Amniotic stem cell (primary cell): ENCODE data around the gene KRTAP9-6.
"Not testable (repeated sequence)": the region's sequence is repeated elsewhere in the genome, so short reads cannot be mapped to it uniquely, and the experiment has no call there.

Experiments used
- DNase-seq: peaks from one replicate; lab custom pipeline; 2025; lab: John Stamatoyannopoulos, UW

Gene KRTAP9-6, protein sequence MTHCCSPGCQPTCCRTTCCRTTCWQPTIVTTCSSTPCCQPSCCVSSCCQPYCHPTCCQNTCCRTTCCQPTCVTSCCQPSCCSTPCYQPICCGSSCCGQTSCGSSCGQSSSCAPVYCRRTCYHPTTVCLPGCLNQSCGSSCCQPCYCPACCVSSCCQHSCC

DNA sequence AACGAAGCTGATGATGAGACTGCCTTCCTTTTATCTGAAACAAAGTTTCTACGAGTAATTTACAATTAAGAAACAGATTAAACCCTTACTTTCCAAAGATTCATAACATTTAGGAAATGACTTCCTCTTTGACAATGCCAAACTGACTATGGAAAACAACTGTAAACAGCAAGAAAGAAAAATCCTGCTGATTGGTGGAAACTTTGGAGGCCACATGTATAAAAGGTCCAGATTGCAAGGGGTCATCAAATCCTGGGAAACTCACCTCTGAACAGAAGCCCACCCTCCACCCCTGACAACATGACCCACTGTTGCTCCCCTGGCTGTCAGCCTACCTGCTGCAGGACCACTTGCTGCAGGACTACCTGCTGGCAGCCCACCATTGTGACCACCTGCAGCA, at the start of gene KRTAP9-6:
TSS of gene KRTAP9-6 (plus strand) at position 301 of the 400 bp plus-strand sequence. CDS start at position 301, 0 bp downstream.
- DNase-seq: no peak

DNA sequence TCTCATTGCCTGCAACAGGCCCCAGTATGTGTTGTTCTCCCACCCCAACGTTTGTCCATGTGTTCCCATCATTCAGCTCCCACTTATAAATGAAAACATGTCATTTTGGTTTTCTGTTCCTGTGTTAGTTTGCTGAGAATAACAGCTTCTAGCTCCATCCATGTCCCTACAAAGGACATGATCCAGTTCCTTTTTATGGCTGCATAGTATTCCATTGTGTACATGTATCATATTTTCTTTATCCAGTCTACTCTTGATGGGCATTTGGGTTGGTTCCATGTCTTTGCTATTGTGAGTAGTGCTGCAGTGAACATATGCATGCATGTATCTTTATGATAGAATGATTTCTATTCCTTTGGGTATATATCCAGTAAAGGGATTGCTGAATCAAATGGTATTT, 49.5 kb upstream of the KRTAP9-6 start:
- no peak for DNase-seq

DNA sequence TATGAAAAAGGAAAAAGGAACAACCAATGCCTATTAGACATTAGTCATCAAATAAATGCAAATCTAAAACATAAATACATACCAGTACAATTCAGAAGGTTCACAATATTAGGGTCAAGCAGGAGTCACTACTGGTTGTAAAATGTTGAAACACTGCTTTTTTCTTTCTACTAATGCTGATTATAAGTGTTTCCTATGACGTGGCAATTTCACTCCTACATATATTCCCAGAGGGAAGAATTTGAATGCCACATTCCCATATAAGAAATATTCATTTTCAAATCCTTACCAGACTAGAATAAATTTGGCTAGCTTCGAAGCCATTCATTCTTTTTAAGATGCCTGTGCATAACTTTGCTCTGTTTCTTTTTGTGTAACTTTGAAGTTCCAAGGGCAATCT, 41.4 kb upstream of the KRTAP9-6 start:
- DNase-seq: no peak

DNA sequence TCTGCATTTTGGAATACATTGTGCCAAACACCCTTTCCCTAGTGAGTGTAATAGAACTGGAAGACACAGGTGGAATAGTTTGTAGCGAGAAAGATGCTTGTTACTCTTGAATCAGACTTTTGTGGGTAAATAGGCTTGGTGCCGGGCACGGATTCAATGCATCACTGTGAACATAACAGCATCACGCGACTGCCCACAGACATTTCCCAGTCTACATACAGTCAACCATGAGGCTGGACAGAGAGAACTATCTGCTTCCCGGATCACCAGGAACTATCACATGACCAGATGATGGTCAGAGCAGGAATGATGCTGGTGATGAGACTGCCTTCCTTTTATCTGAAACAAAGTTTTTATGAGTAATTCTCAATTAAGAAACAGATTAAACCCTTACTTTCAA, 39.1 kb upstream of the KRTAP9-6 start:
- DNase-seq: no peak

DNA sequence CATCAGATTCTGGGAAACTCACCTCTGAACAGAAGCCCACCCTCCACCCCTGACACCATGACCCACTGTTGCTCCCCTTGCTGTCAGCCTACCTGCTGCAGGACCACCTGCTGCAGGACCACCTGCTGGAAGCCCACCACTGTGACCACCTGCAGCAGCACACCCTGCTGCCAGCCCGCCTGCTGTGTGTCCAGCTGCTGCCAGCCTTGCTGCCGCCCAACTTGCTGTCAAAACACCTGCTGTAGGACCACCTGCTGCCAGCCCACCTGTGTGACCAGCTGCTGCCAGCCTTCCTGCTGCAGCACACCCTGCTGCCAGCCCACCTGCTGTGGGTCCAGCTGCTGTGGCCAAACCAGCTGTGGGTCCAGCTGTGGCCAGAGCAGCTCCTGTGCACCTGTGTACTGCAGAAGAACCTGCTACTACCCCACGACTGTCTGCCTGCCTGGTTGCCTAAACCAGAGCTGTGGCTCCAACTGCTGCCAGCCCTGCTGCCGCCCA, 38.5 kb upstream of the KRTAP9-6 start, which contains the start of gene KRTAP9-2:
TSS of gene KRTAP9-2 (plus strand) at position 51 of the 498 bp plus-strand sequence. CDS start at position 58, 7 bp downstream.
- DNase-seq: not testable (repeated sequence)

DNA sequence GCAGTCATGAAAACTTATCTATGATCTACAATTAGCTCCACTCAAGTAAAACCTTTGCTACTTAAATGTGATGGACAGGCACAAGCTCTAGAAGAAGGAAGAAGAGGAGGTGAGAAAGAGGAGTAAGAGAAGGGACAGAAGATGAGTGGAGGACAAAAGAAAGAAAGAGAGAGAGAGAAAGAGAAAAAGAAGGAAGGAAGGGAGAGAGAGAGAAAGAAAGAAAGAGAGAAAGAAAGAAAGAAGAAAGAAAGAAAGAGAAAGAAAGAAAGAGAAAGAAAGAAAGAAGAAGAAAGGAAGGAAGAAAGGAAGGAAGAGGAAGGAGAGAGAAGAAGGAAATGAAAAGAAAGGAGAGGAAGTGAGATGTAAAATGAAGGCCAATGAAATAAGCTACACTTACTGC, 35.1 kb upstream of the KRTAP9-6 start:
- no peak for DNase-seq

DNA sequence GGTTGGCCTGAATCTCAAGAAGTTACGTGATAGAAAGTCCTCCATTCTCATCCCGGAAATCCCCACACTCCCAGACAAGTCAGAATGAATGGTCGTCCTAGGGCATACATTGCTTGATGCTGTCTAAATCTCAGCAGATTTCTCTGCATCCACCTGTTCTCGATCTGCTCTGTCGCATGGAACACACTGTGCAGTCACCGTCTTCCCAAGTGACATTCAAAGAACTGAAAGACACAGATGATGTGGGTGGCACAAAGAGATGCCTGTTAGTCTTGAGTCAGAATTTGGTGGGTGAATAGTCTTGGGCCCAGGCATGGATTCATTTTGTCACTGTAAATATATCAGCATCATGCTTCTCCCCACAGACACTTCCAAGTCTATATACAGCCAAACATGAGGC, 33.4 kb upstream of the KRTAP9-6 start:
- DNase-seq: no peak

DNA sequence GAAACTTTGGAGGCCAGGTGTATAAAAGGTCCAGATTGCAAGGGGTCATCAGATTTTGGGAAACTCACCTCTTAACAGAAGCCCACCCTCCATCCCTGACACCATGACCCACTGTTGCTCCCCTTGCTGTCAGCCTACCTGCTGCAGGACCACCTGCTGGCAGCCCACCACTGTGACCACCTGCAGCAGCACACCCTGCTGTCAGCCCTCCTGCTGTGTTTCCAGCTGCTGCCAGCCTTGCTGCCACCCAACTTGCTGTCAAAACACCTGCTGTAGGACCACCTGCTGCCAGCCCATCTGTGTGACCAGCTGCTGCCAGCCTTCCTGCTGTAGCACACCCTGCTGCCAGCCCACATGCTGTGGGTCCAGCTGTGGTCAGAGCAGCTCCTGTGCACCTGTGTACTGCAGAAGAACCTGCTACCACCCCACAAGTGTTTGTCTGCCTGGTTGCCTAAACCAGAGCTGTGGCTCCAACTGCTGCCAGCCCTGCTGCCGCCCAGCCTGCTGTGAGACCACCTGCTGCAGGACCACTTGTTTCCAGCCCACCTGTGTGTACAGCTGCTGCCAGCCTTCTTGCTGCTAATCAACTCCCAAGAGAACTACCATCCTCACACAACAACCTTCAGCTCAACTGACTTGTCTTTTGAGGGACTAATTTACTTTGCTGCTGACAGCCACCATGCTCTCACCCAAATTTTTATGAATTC, 32.6 kb upstream of the KRTAP9-6 start, which contains the start of gene KRTAP9-3:
TSS of gene KRTAP9-3 (plus strand) at position 51 of the 707 bp plus-strand sequence. CDS start at position 104, 53 bp downstream.
- not testable (repeated sequence) for DNase-seq

DNA sequence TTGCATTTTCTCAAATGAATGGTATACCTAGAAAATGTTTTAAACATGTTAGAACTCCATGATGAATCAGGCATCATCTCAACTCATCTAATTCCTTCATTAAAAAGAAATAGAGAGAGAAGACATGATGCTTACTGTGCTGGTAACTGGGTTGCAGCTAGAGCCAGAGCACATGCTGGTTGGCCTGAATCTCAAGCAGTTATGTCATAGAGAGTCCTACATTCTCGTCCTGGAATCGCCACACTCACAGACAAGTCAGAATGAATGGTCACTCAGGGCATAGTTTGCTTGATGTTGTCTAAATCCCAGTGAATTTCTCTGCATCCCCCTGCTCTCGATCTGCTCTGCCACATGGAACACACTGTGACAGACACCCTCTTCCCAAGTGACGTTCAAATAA, 28.1 kb upstream of the KRTAP9-6 start:
- not testable (repeated sequence) for DNase-seq

DNA sequence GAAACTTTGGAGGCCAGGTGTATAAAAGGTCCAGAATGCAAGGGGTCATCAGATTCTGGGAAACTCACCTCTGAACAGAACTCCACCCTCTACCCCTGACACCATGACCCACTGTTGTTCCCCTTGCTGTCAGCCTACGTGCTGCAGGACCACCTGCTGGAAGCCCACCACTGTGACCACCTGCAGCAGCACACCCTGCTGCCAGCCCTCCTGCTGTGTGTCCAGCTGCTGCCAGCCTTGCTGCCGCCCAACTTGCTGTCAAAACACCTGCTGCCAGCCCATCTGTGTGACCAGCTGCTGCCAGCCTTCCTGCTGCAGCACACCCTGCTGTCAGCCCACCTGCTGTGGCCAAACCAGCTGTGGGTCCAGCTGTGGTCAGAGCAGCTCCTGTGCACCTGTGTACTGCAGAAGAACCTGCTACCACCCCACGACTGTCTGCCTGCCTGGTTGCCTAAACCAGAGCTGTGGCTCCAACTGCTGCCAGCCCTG, 27.2 kb upstream of the KRTAP9-6 start, which contains the start of gene KRTAP9-8:
TSS of gene KRTAP9-8 (plus strand) at position 51 of the 489 bp plus-strand sequence. CDS start at position 104, 53 bp downstream.
- not testable (repeated sequence) for DNase-seq

DNA sequence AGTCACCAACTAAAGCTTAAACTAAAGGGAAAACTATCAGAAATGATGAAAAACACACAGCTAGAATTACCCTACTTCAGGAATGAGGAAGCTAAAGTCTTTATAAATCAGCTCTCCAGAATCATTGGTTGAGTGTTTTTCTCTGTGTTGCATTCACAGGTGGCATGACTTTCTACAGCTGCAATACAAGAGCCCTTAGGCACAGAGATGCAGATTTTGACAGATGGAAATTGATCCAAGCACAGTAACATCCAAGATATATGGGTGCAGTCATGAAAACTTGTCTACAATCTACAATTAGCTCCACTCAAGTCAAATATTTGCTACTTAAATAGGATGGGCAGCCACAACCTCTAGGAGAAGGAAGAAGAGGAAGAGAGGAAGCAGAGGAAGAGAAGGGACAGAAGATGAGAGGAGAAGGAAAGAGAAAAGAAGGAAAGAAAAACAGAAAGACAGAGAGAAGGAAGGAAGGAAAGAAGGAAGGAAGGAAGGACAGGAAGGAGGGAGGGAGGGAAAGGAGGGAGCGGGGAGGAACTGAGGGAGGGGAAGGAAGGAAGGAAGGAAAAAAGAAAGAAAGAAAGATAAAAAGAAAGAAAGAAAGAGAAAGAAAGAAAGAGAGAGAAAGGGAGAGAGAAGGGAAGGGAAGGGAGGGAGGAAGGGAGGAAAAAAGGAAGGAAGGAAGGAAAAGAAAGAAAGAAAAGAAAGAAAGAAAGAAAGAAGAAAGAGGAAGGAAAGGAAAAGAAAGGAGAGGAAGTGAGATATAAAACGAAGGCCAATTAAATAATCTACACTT, 18.0 kb upstream of the KRTAP9-6 start:
- not testable (repeated sequence) for DNase-seq

DNA sequence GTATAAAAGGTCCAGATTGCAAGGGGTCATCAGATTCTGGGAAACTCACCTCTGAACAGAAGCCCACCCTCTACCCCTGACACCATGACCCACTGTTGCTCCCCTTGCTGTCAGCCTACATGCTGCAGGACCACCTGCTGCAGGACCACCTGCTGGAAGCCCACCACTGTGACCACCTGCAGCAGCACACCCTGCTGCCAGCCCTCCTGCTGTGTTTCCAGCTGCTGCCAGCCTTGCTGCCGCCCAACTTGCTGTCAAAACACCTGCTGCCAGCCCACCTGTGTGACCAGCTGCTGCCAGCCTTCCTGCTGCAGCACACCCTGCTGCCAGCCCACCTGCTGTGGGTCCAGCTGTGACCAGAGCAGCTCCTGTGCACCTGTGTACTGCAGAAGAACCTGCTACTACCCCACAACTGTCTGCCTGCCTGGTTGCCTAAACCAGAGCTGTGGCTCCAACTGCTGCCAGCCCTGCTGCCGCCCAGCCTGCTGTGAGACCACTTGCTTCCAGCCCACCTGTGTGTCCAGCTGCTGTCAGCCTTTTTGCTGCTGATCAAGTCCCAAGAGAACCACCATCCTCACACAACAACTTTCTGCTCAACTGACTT, 15.4 kb upstream of the KRTAP9-6 start, which contains the start of gene KRTAP9-4:
TSS of gene KRTAP9-4 (plus strand) at position 51 of the 604 bp plus-strand sequence. CDS start at position 85, 34 bp downstream.
- DNase-seq: not testable (repeated sequence)

DNA sequence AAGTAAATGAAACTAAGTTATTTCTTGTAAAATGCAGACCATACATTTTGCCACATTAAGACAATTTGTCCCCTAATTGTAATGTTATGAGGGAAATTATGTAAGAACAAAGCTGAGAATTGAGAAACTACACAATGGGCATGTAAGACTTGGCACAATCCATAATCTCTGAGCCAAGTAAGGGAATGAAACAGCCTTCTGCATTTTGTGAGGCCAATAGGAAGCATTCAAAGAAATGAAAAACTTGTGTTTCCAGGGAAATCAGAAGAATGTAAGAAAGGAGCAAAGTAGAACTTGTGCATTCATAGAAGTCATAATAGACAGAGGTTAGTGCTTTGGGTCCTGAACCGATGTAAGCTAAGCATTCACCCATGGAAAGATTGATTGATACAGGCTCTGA, 13.9 kb upstream of the KRTAP9-6 start:
- no peak for DNase-seq

DNA sequence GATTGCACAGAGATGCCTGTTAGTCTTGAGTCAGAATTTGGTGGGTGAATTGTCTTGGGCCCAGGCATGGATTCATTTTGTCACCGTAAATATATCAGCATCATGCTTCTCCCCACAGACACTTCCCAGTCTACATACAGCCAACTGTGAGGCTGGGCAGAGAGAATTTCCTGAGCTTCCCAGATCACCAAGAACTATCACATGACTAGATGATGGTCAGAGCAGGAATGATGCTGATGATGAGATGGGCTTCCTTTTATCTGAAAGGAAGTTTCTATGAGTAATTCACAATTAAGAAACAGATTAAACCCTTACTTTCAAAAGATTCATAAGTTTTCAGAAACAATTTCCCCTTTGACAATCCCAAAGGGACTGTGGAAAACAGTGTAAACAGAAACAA, 10.3 kb upstream of the KRTAP9-6 start:
- DNase-seq: no peak

DNA sequence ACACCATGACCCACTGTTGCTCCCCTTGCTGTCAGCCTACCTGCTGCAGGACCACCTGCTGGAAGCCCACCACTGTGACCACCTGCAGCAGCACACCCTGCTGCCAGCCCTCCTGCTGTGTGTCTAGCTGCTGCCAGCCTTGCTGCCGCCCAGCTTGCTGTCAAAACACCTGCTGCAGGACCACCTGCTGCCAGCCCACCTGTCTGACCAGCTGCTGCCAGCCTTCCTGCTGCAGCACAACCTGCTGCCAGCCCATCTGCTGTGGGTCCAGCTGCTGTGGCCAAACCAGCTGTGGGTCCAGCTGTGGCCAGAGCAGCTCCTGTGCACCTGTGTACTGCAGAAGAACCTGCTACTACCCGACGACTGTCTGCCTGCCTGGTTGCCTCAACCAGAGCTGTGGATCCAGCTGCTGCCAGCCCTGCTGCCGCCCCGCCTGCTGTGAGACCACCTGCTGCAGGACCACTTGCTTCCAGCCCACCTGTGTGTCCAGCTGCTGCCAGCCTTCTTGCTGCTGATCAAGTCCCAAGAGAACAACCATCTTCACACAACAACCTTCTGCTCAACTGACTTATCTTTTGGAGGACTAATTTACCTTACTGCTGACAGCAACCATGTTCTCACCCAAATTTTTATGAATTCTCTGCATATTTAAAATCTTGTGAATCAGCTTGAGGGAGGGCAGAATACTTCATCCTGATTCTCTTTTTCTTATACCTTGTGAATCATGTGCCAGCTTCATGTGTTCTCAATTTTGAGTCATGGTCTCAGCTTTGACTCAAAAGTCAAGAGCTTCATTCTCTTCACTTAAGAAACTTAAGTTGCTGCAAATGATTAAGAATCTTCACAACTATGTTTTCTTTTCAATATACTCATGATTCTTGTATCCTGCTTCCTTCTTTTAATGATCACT, 9.5 kb upstream of the KRTAP9-6 start, which contains the start of gene KRTAP9-9:
TSS of gene KRTAP9-9 (plus strand) at position 4 of the 910 bp plus-strand sequence.
- DNase-seq: not testable (repeated sequence)

DNA sequence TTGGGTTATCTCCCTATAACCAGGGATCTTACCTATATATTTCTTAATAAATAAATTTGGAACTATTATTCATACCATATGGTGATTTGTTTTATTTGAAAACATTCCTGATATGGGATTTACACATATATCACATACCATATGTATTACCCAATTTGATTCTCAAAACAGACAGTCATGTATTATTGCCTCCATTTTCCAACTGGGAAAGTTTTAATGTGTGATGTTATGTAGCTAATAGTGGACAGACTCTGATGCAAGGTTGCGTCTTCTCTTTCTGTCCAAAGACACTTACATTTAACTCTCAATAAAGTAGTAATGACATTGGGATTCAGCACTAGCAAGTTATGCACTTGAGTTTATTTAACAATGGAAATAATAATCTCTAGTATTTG, 8.9 kb upstream of the KRTAP9-6 start:
- no peak for DNase-seq

DNA sequence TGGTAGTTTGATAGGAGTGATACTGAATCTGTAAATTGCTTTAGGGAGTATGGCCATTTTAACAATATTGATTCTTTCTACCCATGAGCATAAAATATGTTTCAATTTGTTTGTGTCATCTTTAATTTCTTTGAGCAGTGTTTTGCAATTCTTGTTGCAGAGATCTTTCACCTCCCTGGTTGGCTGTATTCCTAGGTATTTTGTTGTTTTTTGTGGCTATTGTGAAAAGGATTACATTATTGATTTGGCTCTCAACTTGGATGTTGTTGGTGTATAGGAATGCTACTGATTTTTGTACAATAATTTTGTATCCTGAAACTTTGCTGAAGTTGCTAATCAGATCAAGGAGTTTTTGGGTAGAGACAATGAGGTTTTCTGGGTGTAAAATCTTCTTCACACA, 6.8 kb upstream of the KRTAP9-6 start:
- no peak for DNase-seq

DNA sequence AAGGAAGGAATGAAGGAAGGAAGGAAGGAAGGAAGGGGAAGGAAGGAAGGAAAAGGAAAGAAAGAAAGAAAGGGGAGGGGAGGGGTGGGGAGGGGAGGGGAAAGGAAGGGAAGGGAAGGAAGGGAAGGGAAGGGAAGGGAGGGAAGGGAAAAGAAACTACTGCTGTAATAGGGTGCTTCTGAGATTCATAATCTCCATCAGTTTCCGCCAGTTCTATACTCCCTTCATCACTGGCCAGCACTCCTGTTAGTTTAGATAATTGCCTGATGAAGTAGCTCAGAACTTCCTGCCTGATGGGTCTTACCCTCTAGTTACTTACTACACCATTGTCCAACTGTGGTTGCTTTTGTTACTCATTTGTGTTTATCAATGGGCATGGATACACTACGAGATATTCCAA, 2.0 kb upstream of the KRTAP9-6 start:
- DNase-seq: no peak

DNA sequence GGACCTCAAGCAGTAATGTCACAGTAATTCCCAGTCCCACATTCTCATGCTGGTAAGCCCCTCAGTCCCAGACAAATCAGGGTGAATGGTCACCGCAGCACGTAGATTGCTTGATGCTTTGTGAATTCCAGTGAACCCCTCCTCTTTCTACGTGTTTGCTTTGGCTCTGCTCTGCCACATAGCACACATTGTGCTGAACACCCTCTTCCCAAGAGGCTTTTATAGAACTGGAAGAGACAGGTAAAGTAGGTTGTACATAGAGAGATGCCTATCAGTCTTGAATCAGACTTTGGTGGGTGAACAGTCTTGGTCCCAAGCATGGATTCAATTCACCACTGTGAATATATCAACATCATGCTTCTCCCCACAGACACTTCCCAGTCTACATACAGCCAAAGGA, 579 bp upstream of the KRTAP9-6 start:
- no peak for DNase-seq

DNA sequence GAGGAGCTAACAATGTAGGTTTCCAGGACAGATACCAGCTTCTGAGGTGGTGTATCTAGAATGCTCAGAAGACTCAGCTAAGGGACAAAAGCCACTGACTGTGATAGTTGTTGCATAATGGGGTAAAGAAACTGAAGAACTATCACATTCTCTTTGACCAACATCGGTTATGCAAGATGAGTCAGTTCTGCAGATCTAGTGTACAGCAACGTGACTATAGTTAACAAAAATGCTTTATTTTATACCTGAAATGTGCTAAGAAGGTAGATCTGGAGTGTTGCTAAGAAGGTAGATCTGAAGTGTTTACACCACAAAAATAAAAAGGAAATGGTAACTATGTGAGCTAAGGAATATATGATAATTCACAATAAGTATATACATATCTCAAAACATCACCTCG, 2.5 kb downstream of the KRTAP9-6 start:
- no peak for DNase-seq
